HEK293 (cell line): ENCODE measurements around the gene RAB3IP.

Experiments
- CTCF ChIP-seq: fragments of 450-650 bp; formaldehyde crosslinking; IDR thresholded peaks from 2 replicates; pipeline ENCODE4 v1.5.1; 2016; ENCODE audit warnings: missing biosample characterization, missing genetic modification characterization
- EGR2 ChIP-seq: fragments of 450-650 bp; formaldehyde crosslinking; IDR thresholded peaks from 2 replicates; pipeline ENCODE4 v1.5.1; 2016; ENCODE audit warnings: low read depth, missing biosample characterization, missing genetic modification characterization
- ZNF335 ChIP-seq: fragments of 450-650 bp; formaldehyde crosslinking; conservative IDR thresholded peaks from 2 replicates; pipeline ENCODE4 v1.5.1; 2016; ENCODE audit warnings: missing biosample characterization, missing genetic modification characterization
- ZNF585B ChIP-seq: fragments of 450-650 bp; formaldehyde crosslinking; IDR thresholded peaks from 2 replicates; pipeline ENCODE4 v1.5.1; 2016; ENCODE audit warnings: missing biosample characterization, missing genetic modification characterization

RAB3IP gene

DNA sequence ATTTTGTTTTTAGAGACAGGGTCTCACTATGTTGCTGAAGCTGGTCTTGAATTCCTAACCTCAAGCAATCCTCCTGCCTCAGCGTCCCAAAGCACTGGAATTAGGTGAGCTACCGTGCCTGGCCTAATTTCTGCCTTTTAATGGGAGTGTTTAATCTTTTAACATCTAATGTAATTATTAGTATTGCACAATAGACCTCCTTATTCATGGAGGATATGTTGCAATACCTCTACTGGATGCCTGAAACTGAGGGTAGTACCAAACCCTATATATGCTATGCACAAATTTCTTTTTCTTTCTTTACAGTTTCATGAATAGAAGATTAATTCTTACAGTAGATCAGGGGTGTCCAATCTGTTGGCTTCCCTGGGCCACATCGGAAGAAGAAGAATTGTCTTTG is 134.1 kb downstream of the RAB3IP start (continued):
- no peak for TF ChIP-seq CTCF (tag by site-specific recombination)
- no peak for TF ChIP-seq ZNF585B (tag by site-specific recombination)
- TF ChIP-seq ZNF335 (tag by site-specific recombination), result no peak
- no peak for TF ChIP-seq EGR2 (tag by site-specific recombination)
